ENCODE measurements around the gene OLFM1. TPM values are rescaled to one million over a fixed set of nuclear protein-coding genes. Genes with fewer than 3 reads are reported as not detected.

The OLFM1 gene
- total RNA-seq, 4 donors from 2014 or later, result 5.3 to 15.0 (median 8.6) TPM

DNA sequence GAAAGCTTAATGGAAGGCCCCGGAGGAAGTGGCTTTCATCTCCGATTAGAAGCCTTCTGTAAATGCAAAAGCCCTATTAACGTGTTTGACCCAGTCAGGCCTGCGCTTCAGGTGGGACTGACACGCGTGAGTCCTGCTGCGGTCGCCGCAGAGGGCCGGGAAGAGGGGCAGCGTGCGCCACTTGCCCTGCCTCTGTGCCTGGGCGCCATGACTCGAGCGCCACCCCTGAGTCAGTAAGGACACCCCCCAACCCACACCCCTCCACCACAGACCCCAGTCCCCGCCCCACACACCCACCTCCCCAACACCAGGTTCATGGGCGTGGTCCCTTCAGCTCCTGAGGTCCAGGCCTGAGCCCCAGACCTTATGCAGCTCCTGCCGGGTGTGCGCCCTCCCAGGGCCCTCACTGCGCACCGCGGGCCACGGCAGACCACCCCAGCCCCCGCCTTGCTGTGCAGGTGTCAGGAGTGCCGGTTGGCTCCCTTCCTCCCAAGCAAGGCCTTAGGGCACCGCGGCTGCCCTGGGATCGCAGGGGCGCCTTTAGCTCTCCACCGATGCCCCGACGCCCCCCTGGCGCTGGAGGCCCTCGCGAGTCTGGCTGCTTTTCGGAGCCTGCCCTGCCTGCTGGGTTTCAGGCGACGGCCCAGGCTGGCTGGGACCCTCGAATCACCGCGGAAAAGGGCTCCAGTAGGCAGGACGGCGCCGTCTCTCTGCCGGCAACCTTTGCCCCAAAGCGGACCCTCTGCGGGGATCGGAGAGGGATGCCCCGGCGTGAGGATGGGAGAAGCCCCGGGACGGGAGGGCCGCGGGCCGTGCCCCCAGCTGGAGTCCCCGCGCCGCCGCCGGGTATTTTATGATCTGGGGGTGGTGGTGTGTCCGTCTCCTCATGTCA lies 625 bp upstream of the OLFM1 start:
- intact Hi-C loops (cut with DNase I; ENCODE audit: low total_unique reads), result loop anchor here (5.0 kb wide), 2 partner anchors 255 to 325 kb away; no protein-coding TSS in a partner anchor
- no peak for DNase-seq (ENCODE audit: low spot score in 2 of 2)
- WGBS, 2 donors, result 14 to 15% methylated on average over 23 to 46 of the region's 61 CpGs

GRCh38 chr9:135087899-135088347 lies 455 bp downstream of the OLFM1 start:
- peak overlapping the region; percentile 25 for H3K4me3 ChIP-seq (ENCODE audit: low read depth, poor library complexity, severe bottlenecking)
- no peak for DNase-seq (ENCODE audit: low spot score in 2 of 2)
- TF ChIP-seq, protein P1, sequence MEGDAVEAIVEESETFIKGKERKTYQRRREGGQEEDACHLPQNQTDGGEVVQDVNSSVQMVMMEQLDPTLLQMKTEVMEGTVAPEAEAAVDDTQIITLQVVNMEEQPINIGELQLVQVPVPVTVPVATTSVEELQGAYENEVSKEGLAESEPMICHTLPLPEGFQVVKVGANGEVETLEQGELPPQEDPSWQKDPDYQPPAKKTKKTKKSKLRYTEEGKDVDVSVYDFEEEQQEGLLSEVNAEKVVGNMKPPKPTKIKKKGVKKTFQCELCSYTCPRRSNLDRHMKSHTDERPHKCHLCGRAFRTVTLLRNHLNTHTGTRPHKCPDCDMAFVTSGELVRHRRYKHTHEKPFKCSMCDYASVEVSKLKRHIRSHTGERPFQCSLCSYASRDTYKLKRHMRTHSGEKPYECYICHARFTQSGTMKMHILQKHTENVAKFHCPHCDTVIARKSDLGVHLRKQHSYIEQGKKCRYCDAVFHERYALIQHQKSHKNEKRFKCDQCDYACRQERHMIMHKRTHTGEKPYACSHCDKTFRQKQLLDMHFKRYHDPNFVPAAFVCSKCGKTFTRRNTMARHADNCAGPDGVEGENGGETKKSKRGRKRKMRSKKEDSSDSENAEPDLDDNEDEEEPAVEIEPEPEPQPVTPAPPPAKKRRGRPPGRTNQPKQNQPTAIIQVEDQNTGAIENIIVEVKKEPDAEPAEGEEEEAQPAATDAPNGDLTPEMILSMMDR (IDR thresholded peaks at IDR 0.05), result no peak
- TF ChIP-seq POLR2A (IDR thresholded peaks at IDR 0.05), result no peak
- intact Hi-C loops (cut with DNase I; ENCODE audit: low total_unique reads), result loop anchor here (5.0 kb wide), 2 partner anchors 254 to 324 kb away; no protein-coding TSS in a partner anchor
- 1 to 7% methylated on average over 3 to 28 of the region's 57 CpGs for WGBS, 2 donors

More for the DNA sequence above, 625 bp upstream of the OLFM1 start:
- TF ChIP-seq, protein P1 (IDR thresholded peaks at IDR 0.05), result no peak
- TF ChIP-seq POLR2A (IDR thresholded peaks at IDR 0.05), result no peak
- H3K4me3 ChIP-seq (ENCODE audit: low read depth, poor library complexity, severe bottlenecking), result no peak overlapping the region

DNA sequence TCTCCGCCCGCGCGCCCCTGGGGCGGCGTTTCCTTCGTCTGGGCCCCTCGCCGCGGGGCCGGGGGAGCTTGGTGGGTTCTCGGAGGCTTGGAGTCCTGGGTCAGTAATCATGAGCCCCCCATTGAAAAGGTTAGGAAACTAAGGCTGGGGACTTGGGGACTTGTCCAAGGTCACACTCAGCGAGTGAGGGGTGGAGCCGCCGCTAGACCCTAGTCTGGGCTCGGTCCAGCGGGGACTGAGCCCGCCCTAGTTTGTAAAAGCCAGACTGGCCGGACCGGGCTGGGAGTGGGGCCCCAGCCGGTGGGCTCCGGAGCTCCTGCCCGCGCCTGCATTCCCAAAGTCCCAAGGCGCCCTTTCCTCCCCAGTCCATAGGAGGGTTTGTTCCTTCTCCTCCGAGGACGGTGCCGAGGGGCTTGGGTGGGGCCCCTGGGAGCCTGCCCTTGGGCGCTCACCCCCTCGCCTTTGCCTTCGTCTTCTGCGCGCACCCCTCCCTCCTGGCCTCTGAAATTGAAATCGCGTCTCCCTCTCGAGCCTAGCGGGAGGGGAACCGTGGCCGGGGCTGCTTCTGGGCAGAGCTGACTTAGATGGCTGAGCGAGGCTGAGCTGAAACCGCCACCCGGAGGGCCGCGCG lies 995 bp downstream of the OLFM1 start:
- 4% methylated on average over 32 to 35 of the region's 45 CpGs for WGBS, 2 donors
- intact Hi-C loops (cut with DNase I; ENCODE audit: low total_unique reads), result loop anchor here (5.0 kb wide), 2 partner anchors 254 to 324 kb away; no protein-coding TSS in a partner anchor
- peak overlapping the region; percentile 25 for H3K4me3 ChIP-seq (ENCODE audit: low read depth, poor library complexity, severe bottlenecking)
- DNase-seq (ENCODE audit: low spot score in 2 of 2), result no peak
- no peak for TF ChIP-seq POLR2A (IDR thresholded peaks at IDR 0.05)
- TF ChIP-seq, protein P1 (IDR thresholded peaks at IDR 0.05), result no peak

DNA sequence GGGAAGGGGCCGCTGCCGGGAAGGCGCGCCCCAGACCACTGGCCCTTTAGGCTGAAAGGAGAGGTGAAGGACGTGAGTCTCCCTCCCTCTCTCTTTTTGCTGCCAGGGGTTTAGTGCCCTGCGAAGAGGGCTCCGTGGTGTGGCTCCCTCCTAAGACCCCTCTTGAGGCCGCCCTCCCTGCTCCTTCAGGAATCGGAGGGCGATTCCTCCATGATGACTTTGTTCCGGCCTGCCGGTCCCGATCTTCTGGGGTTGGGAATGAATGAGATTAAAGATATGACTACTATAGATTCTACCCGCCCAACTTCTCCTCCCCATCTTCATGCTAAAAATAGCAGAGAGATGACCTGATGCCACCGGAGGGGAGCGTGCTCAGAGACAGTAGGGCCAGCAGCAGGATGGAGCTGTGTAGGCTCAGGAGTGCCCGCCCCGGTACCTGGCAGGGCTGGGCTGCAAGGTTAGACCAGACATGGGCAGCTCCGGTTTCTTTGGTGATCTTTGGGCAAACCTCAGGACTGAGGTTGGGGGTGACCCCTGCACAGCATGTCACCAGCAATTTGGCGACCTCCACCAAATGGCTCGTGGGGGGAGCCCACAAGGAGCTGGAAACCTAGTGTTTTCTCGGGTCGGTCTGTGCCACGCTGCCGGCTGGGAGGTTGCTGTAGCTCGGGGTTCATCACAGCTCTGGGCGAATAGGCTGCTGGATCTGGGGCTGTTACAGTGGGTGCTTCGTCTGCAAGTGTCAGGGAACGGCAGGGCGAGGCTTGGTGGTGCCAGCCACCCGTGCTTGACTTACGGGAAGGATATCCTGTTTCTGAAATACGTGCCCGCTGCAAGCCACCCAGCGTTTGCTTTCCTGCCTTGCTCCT lies 1.7 kb downstream of the OLFM1 start:
- TF ChIP-seq POLR2A (IDR thresholded peaks at IDR 0.05), result no peak
- TF ChIP-seq, protein P1 (IDR thresholded peaks at IDR 0.05), result no peak
- DNase-seq (ENCODE audit: low spot score in 2 of 2), result no peak
- intact Hi-C loops (cut with DNase I; ENCODE audit: low total_unique reads), result loop anchor here (5.0 kb wide), 2 partner anchors 253 to 323 kb away; no protein-coding TSS in a partner anchor
- WGBS, 2 donors, result 57 to 65% methylated on average over 29 to 35 of the region's 35 CpGs
- no peak overlapping the region for H3K4me3 ChIP-seq (ENCODE audit: low read depth, poor library complexity, severe bottlenecking)

GRCh38 chr9:135090081-135090480 lies 2.6 kb downstream of the OLFM1 start:
- TF ChIP-seq POLR2A (IDR thresholded peaks at IDR 0.05), result no peak
- TF ChIP-seq, protein P1 (IDR thresholded peaks at IDR 0.05), result no peak
- WGBS, 2 donors, result 94 to 99% methylated on average over 7 of the region's 7 CpGs
- DNase-seq (ENCODE audit: low spot score in 2 of 2), result no peak
- intact Hi-C loops (cut with DNase I; ENCODE audit: low total_unique reads), result no loop called here
- no peak overlapping the region for H3K4me3 ChIP-seq (ENCODE audit: low read depth, poor library complexity, severe bottlenecking)

Measured in lower leg skin (tissue), 4 donors.